H1 (cell line): ENCODE data around the gene CASTOR1. TPM values are rescaled to one million over a fixed set of nuclear protein-coding genes. Genes with fewer than 3 reads are reported as not detected.

Experiments
- BRCA1 ChIP-seq: IDR thresholded peaks from 2 replicates; pipeline ENCODE4 v1.6.1; 2012; ENCODE audit warnings: low read depth, low read length, improper control_type of control experiment
- GTF2F1 ChIP-seq: IDR thresholded peaks from 2 replicates; pipeline ENCODE4 v1.6.1; 2012; ENCODE audit warnings: low read depth, low read length, improper control_type of control experiment, borderline replicate concordance
- MAX ChIP-seq: IDR thresholded peaks from 2 replicates; pipeline ENCODE4 v1.6.1; 2012; ENCODE audit warnings: inconsistent platforms
- NANOG ChIP-seq: IDR thresholded peaks from 2 replicates; pipeline ENCODE4 v1.6.1; 2011; ENCODE audit warnings: low read length, low read depth, mild to moderate bottlenecking, inconsistent platforms; ENCODE audit not compliant: insufficient read depth, poor library complexity, severe bottlenecking
- USF2 ChIP-seq: IDR thresholded peaks from 2 replicates; pipeline ENCODE4 v1.6.1; 2011; ENCODE audit warnings: low read length, improper control_type of control experiment
- polyA plus RNA-seq, 7 experiments: library from polyadenylated mRNA; depleted of rRNA in 3 of 7; stranded (reverse) in 5 of 7; unstranded in 2 of 7; fragments of >200 nt in 5 of 7; fragments of 200-250 nt in 2 of 7; gene quantifications; 1 replicate in 5 of 7; 2 replicates in 1 of 7; 4 replicates in 1 of 7; pipeline versions ENCODE4 v1.2.1 to v1.2.3, GENCODE V29; 2011 to 2013; ENCODE audit warnings: missing spikeins in 2 of 7, mixed read lengths in 2 of 7
- total RNA-seq: library from RNA; stranded (reverse); fragmentation: NEBNext Ultra II Directional; extraction: Animal tissue kit (Norgen Biotek cat#: 25700); gene quantifications from 2 replicates; pipeline ENCODE4 v1.2.1, GENCODE V29; 2021

CASTOR1 gene
- total and polyA plus RNA-seq, 2 of the 8 experiments (the other 6 are each of a cell fraction or from before 2014, with no cell fraction given): 10.3 to 36.0 TPM

- no peak for TF ChIP-seq USF2
- TF ChIP-seq BRCA1: no peak
- TF ChIP-seq MAX: no peak
- no peak for TF ChIP-seq GTF2F1
- no peak for TF ChIP-seq NANOG
These were observed 47.6 kb upstream of the CASTOR1 start (continued) for GRCh38 chr22:30336752-30337460.
